ENCODE results near the gene ZFAND4. TPM values are rescaled to one million over a fixed set of nuclear protein-coding genes. Genes with fewer than 3 reads are reported as not detected.

Gene ZFAND4
- total and polyA plus RNA-seq, 9 of the 15 experiments (the other 6 are each of a cell fraction or from before 2014, with no cell fraction given), result 0.42 to 3.0 (median 1.5) TPM

- TF ChIP-seq ZNF609 (CRISPR knock-in tag; IDR thresholded peaks at IDR 0.05; ENCODE audit: borderline replicate concordance), result no peak
- no peak for TF ChIP-seq BDP1 (IDR thresholded peaks at IDR 0.05; ENCODE audit: insufficient read depth, insufficient read length)
- no peak for TF ChIP-seq MAFG (tag; conservative IDR thresholded peaks at IDR 0.05)
- TF ChIP-seq SRSF1 (IDR thresholded peaks at IDR 0.05; ENCODE audit: low read depth, low read length), result no peak
- TF ChIP-seq KAT7 (CRISPR knock-in tag; IDR thresholded peaks at IDR 0.05; ENCODE audit: borderline replicate concordance), result no peak
- TF ChIP-seq TSC22D4 (tag; IDR thresholded peaks at IDR 0.05), result no peak
- TF ChIP-seq GABPB2 (CRISPR knock-in tag; conservative IDR thresholded peaks at IDR 0.05), result no peak
- no peak for TF ChIP-seq MECOM (CRISPR knock-in tag; IDR thresholded peaks at IDR 0.05)
- TF ChIP-seq, protein P1, sequence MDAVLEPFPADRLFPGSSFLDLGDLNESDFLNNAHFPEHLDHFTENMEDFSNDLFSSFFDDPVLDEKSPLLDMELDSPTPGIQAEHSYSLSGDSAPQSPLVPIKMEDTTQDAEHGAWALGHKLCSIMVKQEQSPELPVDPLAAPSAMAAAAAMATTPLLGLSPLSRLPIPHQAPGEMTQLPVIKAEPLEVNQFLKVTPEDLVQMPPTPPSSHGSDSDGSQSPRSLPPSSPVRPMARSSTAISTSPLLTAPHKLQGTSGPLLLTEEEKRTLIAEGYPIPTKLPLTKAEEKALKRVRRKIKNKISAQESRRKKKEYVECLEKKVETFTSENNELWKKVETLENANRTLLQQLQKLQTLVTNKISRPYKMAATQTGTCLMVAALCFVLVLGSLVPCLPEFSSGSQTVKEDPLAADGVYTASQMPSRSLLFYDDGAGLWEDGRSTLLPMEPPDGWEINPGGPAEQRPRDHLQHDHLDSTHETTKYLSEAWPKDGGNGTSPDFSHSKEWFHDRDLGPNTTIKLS (IDR thresholded peaks at IDR 0.05; ENCODE audit: borderline replicate concordance, low read depth), result no peak
- no peak for TF ChIP-seq BMI1 (IDR thresholded peaks at IDR 0.05; ENCODE audit: low read length)
- no peak for TF ChIP-seq ZNF12 (CRISPR knock-in tag; IDR thresholded peaks at IDR 0.05)
- no peak for TF ChIP-seq ZNF408 (CRISPR knock-in tag; IDR thresholded peaks at IDR 0.05; ENCODE audit: low read depth)
- TF ChIP-seq ZBTB8A (IDR thresholded peaks at IDR 0.05; ENCODE audit: partially characterized antibody), result no peak
Observed at GRCh38 chr10:45599021-45599603, 73.5 kb downstream of the ZFAND4 start (continued).
